ENCODE measurements around the gene CPNE9. TPM values are rescaled to one million over a fixed set of nuclear protein-coding genes. Genes with fewer than 3 reads are reported as not detected.

The CPNE9 gene
- total and polyA plus RNA-seq, 2 of the 13 experiments (the other 11 are each of a cell fraction or from before 2014, with no cell fraction given) = 0.20 TPM; not detected in 1

- TF ChIP-seq MTERF4 (CRISPR knock-in tag; IDR thresholded peaks at IDR 0.05) = no peak; the same call in 1 of the 2 replicates
- TF ChIP-seq ATF1 (CRISPR knock-in tag; IDR thresholded peaks at IDR 0.05) = no peak
- no peak for TF ChIP-seq ZBTB44 (CRISPR knock-in tag; IDR thresholded peaks at IDR 0.05)
- peak; percentile 14; the same call in 1 of the 2 replicates for TF ChIP-seq ZNF770 (CRISPR knock-in tag; IDR thresholded peaks at IDR 0.05)
- TF ChIP-seq ZNF563 (CRISPR knock-in tag; IDR thresholded peaks at IDR 0.05) = no peak
- no peak for TF ChIP-seq CENPT (CRISPR knock-in tag; IDR thresholded peaks at IDR 0.05; ENCODE audit: low read depth)
- TF ChIP-seq ZNF850 (CRISPR knock-in tag; conservative IDR thresholded peaks at IDR 0.05) = no peak
- no peak for TF ChIP-seq MLXIP (CRISPR knock-in tag; IDR thresholded peaks at IDR 0.05; ENCODE audit: borderline replicate concordance)
- no peak for TF ChIP-seq BHLHE40 (IDR thresholded peaks at IDR 0.05; ENCODE audit: low read length)
- TF ChIP-seq ZNF225 (CRISPR knock-in tag; IDR thresholded peaks at IDR 0.05) = no peak
- no peak for TF ChIP-seq MATR3 (CRISPR knock-in tag; IDR thresholded peaks at IDR 0.05)
- TF ChIP-seq REST (IDR thresholded peaks at IDR 0.05; ENCODE audit: borderline replicate concordance in 1 of 2, low read depth in 1 of 2, low read length in 2 of 2) = no peak
- TF ChIP-seq STAT5B (CRISPR knock-in tag; IDR thresholded peaks at IDR 0.05) = no peak
- no peak for TF ChIP-seq SOX6 (IDR thresholded peaks at IDR 0.05)
- TF ChIP-seq SOX6 (CRISPR knock-in tag; IDR thresholded peaks at IDR 0.05) = no peak
Measured at GRCh38 chr3:9750556-9751411, 47.2 kb downstream of the CPNE9 start (continued).

Measured in HepG2 (cell line).